ENCODE data around the gene ESYT3. TPM values are rescaled to one million over a fixed set of nuclear protein-coding genes. Genes with fewer than 3 reads are reported as not detected.
"Not testable (repeated sequence)": the region's sequence is repeated elsewhere in the genome, so short reads cannot be mapped to it uniquely, and the experiment has no call there.

Gene ESYT3
- total RNA-seq, 1 experiment from 2014 or later: 0.12 TPM

GRCh38 chr3:138460536-138461205 lies 26.3 kb downstream of the ESYT3 start:
- no peak for DNase-seq (ENCODE audit: low read depth)

- DNase-seq (ENCODE audit: low read depth): no peak
Measured at GRCh38 chr3:138461246-138461645, 26.8 kb downstream of the ESYT3 start.

DNA sequence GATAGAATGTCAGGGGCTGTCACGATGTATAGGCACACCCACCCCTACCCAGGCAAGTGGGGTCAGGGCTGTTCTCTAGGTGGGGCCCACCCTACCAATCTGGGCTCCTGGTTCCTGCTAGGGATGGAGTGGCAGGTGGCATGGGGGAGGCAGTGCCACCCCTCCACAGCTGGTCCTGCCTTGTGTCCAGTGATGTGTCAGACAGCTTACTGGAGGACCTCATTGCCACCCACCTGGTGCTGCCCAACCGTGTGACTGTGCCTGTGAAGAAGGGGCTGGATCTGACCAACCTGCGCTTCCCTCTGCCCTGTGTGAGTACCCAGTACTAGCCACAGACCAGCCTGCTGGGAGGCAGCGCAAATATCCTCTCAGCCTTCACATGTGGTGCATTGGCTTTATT lies 27.5 kb downstream of the ESYT3 start:
- no peak for DNase-seq (ENCODE audit: low read depth)

DNA sequence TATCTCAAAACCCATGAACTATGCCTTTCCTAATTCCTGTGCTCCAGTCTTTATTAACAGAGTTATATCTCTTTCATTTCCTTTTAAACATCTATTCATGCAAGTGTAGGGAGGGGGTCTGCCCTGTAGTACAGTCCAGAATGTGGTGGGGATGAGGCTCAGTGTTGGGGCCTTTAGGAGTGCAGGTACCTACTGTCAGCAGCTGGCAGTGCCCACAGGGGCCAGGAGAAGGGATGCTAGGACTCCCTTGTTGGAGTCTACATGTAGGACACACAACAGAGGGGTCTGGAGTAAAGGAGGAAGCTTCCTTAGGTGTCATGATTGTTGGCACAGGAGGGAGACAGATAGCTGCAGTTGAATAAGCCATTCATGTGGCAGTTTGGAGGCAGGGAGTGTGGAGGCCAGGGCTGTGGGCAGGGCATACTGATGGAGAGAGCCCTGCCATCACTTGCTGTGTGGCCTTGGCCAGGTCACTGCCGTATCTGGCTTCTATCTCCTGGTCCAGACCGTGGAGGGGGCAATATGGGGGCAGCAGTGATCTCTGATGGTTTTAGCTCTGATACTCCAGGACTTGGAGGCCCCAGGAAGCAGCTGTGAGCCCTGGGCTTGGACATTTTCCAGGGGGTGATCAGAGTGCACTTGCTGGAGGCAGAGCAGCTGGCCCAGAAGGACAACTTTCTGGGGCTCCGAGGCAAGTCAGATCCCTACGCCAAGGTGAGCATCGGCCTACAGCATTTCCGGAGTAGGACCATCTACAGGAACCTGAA lies 29.5 kb downstream of the ESYT3 start:
- DNase-seq (ENCODE audit: low read depth): no peak

- no peak for DNase-seq (ENCODE audit: low read depth)
Measured at GRCh38 chr3:138464491-138464860, 30.1 kb downstream of the ESYT3 start.

DNA sequence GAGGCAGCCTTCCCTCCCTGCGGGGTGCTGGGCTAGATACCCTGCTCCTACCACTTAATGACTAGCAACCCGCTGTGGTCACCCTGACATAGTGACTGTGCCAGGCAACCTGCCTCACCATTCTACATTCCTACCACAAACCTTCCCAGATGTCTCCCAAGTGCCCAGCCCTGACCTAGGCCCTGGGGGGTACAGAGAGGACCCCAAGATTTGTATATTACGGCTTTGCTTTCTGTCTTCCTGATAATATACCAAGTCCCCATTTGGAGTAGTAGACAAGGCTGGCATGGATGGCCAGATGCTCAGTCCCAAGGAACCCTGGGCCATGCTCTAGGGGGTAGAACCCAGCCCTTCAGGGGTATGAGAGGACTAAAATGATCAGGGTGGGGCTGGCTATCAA lies 31.0 kb downstream of the ESYT3 start:
- DNase-seq (ENCODE audit: low read depth): no peak

DNA sequence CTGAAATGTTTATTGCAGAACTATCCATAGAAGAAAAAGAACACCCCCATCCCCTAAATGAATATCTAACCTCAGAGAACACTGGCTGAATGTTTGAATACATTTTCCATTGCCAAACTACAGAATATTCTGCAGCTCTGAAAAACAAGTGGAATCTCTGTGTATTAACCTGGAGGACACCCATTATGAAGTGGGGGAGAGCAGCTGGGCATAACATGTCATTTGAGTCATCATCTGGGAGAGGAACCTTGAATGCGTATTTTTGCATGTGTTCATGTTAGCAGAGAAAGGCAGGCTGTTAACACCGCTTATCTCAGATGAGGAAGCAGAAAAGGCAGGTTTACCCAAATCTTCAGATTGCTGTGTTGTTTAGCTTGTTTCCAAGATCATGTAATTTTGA lies 31.5 kb downstream of the ESYT3 start:
- peak; percentile 35 for DNase-seq (ENCODE audit: low read depth)

DNA sequence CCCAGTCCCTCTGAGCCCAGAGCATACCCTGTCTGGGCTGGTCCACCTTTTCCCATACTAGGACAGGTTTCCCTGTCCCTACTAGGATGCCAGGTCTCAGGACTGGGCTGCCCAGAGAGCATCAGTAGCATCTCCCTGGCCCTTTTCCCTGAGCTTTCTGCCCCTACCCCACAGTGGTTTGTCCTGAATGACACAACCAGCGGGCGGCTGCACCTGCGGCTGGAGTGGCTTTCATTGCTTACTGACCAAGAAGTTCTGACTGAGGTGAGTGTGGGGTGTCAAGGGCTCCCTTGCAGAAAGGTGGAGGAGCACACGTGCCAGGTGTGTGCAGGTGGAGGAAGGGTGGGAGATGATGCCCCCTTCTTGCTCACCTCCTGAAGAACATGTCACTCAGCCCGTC lies 33.5 kb downstream of the ESYT3 start:
- DNase-seq (ENCODE audit: low read depth): no peak

GRCh38 chr3:138468451-138468850 lies 34.0 kb downstream of the ESYT3 start:
- DNase-seq (ENCODE audit: low read depth): no peak

DNA sequence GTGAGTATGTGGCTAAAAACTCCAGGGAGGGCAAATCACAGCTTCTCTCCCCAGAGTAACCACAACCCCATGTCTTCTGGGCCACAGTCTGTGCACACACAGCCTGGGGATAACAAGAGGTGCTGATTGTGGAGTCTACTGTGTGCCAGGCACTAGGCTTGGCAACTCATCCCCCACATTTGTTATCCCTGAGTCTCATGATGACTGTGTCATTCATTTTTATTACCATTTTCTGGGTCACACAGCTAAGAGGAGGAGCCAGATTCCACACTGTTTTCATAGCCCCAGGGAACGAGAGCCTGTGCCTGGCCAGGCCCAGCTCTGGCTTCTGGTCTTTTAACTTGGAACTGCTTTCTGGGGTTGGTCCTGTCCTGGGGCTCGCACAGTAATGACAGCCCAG lies 34.5 kb downstream of the ESYT3 start:
- DNase-seq (ENCODE audit: low read depth): peak; percentile 63

- no peak for DNase-seq (ENCODE audit: low read depth)
Measured at GRCh38 chr3:138469874-138470273, 35.5 kb downstream of the ESYT3 start.

- DNase-seq (ENCODE audit: low read depth): no peak
Measured at GRCh38 chr3:138470687-138471086, 36.3 kb downstream of the ESYT3 start.

- no peak for DNase-seq (ENCODE audit: low read depth)
Measured at GRCh38 chr3:138471481-138471880, 37.1 kb downstream of the ESYT3 start.

DNA sequence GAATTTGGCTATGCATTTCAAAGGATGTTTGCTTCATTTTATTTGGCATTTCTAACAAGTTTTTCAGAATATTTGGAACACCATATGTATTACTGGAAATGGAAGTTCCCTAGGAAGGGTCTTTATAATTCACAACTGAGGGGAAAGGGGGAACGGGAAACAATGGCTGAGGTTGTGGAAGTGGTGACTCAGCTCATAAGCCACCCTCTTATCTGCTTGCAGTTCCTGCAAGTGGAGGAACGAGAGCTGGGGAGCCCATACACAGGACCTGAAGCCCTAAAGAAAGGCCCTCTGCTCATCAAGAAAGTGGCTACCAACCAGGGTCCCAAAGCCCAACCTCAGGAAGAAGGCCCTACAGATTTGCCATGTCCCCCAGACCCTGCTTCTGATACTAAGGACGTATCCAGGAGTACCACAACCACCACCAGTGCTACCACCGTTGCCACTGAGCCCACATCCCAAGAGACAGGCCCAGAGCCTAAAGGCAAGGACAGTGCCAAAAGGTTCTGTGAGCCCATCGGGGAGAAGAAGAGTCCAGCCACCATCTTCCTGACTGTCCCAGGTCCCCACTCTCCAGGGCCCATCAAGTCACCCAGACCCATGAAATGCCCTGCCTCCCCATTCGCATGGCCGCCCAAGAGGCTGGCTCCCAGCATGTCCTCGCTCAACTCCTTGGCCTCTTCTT lies 37.9 kb downstream of the ESYT3 start:
- DNase-seq (ENCODE audit: low read depth): no peak

GRCh38 chr3:138473391-138473790 lies 39.0 kb downstream of the ESYT3 start:
- DNase-seq (ENCODE audit: low read depth): no peak

DNA sequence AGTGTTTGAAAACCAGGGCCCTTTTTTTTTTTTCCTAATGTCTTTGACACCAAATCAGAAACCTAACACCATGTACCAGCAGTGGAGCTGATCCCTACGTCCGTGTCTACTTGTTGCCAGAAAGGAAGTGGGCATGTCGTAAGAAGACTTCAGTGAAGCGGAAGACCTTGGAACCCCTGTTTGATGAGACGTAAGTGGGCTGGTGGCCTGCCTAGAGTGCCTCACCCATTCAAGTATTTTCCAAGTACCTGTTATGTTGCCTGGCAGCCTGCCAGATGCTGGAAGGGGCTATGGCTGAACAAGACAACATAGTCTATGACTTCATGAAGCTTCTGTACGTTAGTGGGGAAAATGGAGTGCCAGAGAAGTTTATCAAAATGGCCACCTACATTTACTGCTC lies 39.7 kb downstream of the ESYT3 start:
- DNase-seq (ENCODE audit: low read depth): no peak

- no peak for DNase-seq (ENCODE audit: low read depth)
Measured at GRCh38 chr3:138476526-138476925, 42.1 kb downstream of the ESYT3 start.

DNA sequence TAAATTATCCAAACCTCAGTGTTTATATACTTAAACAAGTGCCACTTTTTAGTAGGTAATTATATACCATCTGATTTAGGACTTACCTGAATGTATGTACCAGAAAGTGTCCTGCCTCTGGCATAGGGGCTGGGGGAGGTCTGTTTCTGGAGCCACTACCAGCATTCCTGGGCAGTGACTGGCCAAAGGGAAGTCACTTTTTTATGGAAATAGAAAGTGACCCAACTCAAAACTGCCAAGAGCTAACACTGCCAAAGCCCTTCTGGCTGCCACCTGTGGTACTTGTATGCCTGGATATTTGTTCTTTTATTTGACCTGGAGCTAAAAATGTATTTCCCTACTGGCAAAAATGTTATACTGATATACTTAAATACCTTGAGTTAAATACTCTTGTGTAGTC lies 42.7 kb downstream of the ESYT3 start:
- no peak for DNase-seq (ENCODE audit: low read depth)

DNA sequence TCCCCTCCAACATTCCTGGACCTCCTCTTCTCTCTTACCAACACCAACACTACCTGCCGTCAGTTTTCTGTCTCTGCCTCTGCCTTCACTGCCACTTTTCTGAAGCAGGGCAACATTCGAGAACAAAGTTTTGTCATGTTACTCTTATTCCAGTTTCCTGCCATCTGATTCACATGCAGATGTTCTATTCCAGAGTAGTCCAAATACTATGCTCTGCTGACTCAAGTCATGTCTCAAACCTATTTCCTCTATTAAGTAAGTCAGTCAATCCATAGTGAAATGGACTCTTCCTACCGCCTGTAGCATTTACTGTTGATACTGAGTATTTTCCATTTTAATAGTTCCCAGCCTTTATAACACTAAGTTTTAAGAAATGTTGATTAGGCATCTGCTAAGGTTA lies 43.4 kb downstream of the ESYT3 start:
- DNase-seq (ENCODE audit: low read depth): no peak

GRCh38 chr3:138479438-138479863 lies 45.0 kb downstream of the ESYT3 start:
- peak; percentile 55 for DNase-seq (ENCODE audit: low read depth)

- DNase-seq (ENCODE audit: low read depth): not testable (repeated sequence)
Measured at GRCh38 chr3:138484672-138485071, 50.3 kb downstream of the ESYT3 start.

GRCh38 chr3:138486580-138486979 lies 52.2 kb downstream of the ESYT3 start:
- DNase-seq (ENCODE audit: low read depth): not testable (repeated sequence)

- no peak for DNase-seq (ENCODE audit: low read depth)
Measured at GRCh38 chr3:138491971-138492370, 57.6 kb downstream of the ESYT3 start.
